Heart left ventricle (tissue), 13 donors: Measurements from ENCODE around the gene CRELD2.

Experiments used
- CTCF ChIP-seq, 12 donors: fragments of 200-600 bp; sonication (generic) in 4 of 12; IDR thresholded peaks; one replicate each; pipeline versions ENCODE4 v1.5.0 to v1.8.0; 2018 to 2022; ENCODE audit warnings: antibody characterized with exemption in 12 of 12, mild to moderate bottlenecking in 5 of 12
- POLR2A ChIP-seq, 2 donors: fragments of 450-650 bp; IDR thresholded peaks; one replicate each; pipeline ENCODE4 v1.6.1; 2017; ENCODE audit warnings: antibody characterized with exemption in 2 of 2, mild to moderate bottlenecking in 2 of 2, moderate library complexity in 2 of 2
- donor health status: ischemic (EF 13 %, LVEDD 7.1; RV severe dilation, severe dysfunction).
- donor health status: DM: no; HTN: yes; CAD: no.
- donor health status: DM: no; HTN: no; CAD: no.
- donor health status: ischemic (EF 25% LVEDD 6.9; RV normal size, moderate dysfunction).
- donor health status: ischemic (EF 25% LVEDD 5.7; RV mildly dilated, moderate dysfunction).
- donor health status: ischemic (EF 35%, LVEDD 5.7; RV mildly dilated, moderate dysfunction).
- donor health status: nonischemic (EF 11% LVEDD 7.7; RV severe dilation, severe dysfunction).
- donor health status: DM: yes; HTN: yes; CAD: no.
- donor health status: PGD.
- donor health status: ischemic (EF 29% LVEDD 5.4; RV normal size, mild dysfunction).
- donor health status: nonischemic (EF 23%, LVEDD 6.1; RV moderate dilation, normal function).

DNA sequence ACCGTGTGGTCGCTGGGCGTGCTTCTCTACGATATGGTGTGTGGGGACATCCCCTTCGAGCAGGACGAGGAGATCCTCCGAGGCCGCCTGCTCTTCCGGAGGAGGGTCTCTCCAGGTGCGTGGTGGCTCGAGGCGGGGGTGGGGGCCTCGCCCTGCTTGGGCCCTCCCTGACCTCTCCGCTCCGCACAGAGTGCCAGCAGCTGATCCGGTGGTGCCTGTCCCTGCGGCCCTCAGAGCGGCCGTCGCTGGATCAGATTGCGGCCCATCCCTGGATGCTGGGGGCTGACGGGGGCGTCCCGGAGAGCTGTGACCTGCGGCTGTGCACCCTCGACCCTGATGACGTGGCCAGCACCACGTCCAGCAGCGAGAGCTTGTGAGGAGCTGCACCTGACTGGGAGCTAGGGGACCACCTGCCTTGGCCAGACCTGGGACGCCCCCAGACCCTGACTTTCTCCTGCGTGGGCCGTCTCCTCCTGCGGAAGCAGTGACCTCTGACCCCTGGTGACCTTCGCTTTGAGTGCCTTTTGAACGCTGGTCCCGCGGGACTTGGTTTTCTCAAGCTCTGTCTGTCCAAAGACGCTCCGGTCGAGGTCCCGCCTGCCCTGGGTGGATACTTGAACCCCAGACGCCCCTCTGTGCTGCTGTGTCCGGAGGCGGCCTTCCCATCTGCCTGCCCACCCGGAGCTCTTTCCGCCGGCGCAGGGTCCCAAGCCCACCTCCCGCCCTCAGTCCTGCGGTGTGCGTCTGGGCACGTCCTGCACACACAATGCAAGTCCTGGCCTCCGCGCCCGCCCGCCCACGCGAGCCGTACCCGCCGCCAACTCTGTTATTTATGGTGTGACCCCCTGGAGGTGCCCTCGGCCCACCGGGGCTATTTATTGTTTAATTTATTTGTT lies 44.6 kb downstream of the CRELD2 start:
- TF ChIP-seq CTCF (IDR thresholded peaks at IDR 0.05) (no peak), POLR2A (IDR thresholded peaks at IDR 0.05) (no peak)
